Endothelial cell of umbilical vein (primary cell): Measurements from ENCODE around the gene PCDHB13. TPM values are rescaled to one million over a fixed set of nuclear protein-coding genes. Genes with fewer than 3 reads are reported as not detected.

Experiments used
- BruUV-seq: library from RNA; stranded (reverse); fragments of 400-500 nt; replicated peaks from 2 replicates; lab custom pipeline; 2021; lab: Mats Ljungman, UMichigan
- CTCF ChIA-PET: fragments of 300-600, 350-600 bp; sonication (Branson Sonifier 250); formaldehyde crosslinking; loops from one replicate; lab custom pipeline; 2021; ENCODE audit warnings: antibody characterized with exemption, inconsistent platforms; lab: Charles Lee
- POLR2A ChIA-PET: fragments of 300-600, 350-600 bp; sonication (Branson Sonifier 250); formaldehyde crosslinking; loops from one replicate; lab custom pipeline; 2021; ENCODE audit warnings: antibody characterized with exemption, inconsistent platforms; lab: Charles Lee
- DNase-seq: peaks from one replicate; pipeline ENCODE4 v3.0.0-alpha.2; 2011; ENCODE audit warnings: low read depth, low spot score
- FAIRE-seq: peaks from 2 replicates; lab custom pipeline; 2011; peaks lifted over from hg19 to GRCh38; lab: Jason Lieb, UNC
- H2AFZ ChIP-seq: 2 replicates; pipeline ENCODE4 v1.6.0; 2012; ENCODE audit warnings: low read depth, low read length, control low read depth, inconsistent platforms
- H3K27ac ChIP-seq: 2 replicates; pipeline ENCODE4 v1.5.1; 2011; ENCODE audit warnings: low read depth, mild to moderate bottlenecking, control low read depth, low read length, moderate library complexity; ENCODE audit not compliant: insufficient read depth
- H3K27me3 ChIP-seq, 2 experiments: 2 replicates each; pipeline versions ENCODE4 v1.6.0 to v1.6.1; 2011; ENCODE audit warnings: low read length in 2 of 2, mixed read lengths in 1 of 2; ENCODE audit not compliant: control insufficient read depth in 2 of 2, insufficient read depth in 2 of 2
- H3K36me3 ChIP-seq, 2 experiments: 2 replicates in 1 of 2; 3 replicates in 1 of 2; pipeline ENCODE4 v1.5.1; 2011; ENCODE audit warnings: low read length in 2 of 2, mild to moderate bottlenecking in 1 of 2, moderate library complexity in 1 of 2; ENCODE audit not compliant: control insufficient read depth in 2 of 2, insufficient read depth in 2 of 2; ENCODE audit errors: extremely low read depth in 1 of 2
- H3K4me1 ChIP-seq: 3 replicates; pipeline ENCODE4 v1.5.1; 2011; ENCODE audit warnings: mild to moderate bottlenecking, low read length; ENCODE audit not compliant: control insufficient read depth, insufficient read depth; ENCODE audit errors: extremely low read depth
- H3K4me2 ChIP-seq: 2 replicates; pipeline ENCODE4 v1.6.1; 2011; ENCODE audit warnings: low read length, control low read depth, mixed read lengths; ENCODE audit not compliant: insufficient read depth
- H3K4me3 ChIP-seq, 3 experiments: fragments of 200-600 bp in 1 of 3; sonication (generic), shearing (Covaris generic) in 1 of 3; replicated peaks in 1 of 3; 2 replicates each; pipeline ENCODE4 v1.5.1; 2011 to 2016; ENCODE audit warnings: control low read depth in 3 of 3, low read length in 3 of 3, mild to moderate bottlenecking in 2 of 3, inconsistent platforms in 1 of 3, low read depth in 1 of 3, moderate library complexity in 1 of 3; ENCODE audit not compliant: insufficient read depth in 1 of 3
- H3K79me2 ChIP-seq: 2 replicates; pipeline ENCODE4 v1.6.0; 2012; ENCODE audit warnings: low read length, inconsistent platforms; ENCODE audit not compliant: control insufficient read depth, insufficient read depth
- H3K9ac ChIP-seq: replicated peaks from 2 replicates; pipeline ENCODE3; 2011; ENCODE audit warnings: low read length, control low read depth; ENCODE audit not compliant: insufficient read depth; ENCODE audit errors: extremely low read depth
- H3K9me1 ChIP-seq: replicated peaks from 3 replicates; pipeline ENCODE4 v1.6.0; 2011; ENCODE audit warnings: mild to moderate bottlenecking, low read length; ENCODE audit not compliant: control insufficient read depth, insufficient read depth; ENCODE audit errors: extremely low read depth
- H3K9me3 ChIP-seq: replicated peaks from 2 replicates; pipeline ENCODE4 v1.5.1; 2012; ENCODE audit warnings: low read length, inconsistent platforms; ENCODE audit not compliant: control insufficient read depth, insufficient read depth
- H4K20me1 ChIP-seq: replicated peaks from 2 replicates; pipeline ENCODE3; 2011; ENCODE audit warnings: mild to moderate bottlenecking, low read length; ENCODE audit not compliant: control insufficient read depth, insufficient read depth; ENCODE audit errors: extremely low read depth
- EZH2 ChIP-seq: IDR thresholded peaks from 2 replicates; pipeline ENCODE4 v1.6.1; 2012; ENCODE audit warnings: borderline replicate concordance, low read depth, mild to moderate bottlenecking, moderate library complexity, low read length, inconsistent platforms; ENCODE audit not compliant: severe bottlenecking
- FOS ChIP-seq: IDR thresholded peaks from 2 replicates; pipeline ENCODE4 v1.6.1; 2011; ENCODE audit warnings: mild to moderate bottlenecking, low read length, moderate library complexity, borderline replicate concordance; ENCODE audit not compliant: insufficient read depth
- GATA2 ChIP-seq: IDR thresholded peaks from 2 replicates; pipeline ENCODE4 v1.7.0; 2011; ENCODE audit warnings: low read depth, mild to moderate bottlenecking, moderate library complexity, mixed read lengths, low read length; ENCODE audit not compliant: insufficient read length, insufficient read depth
- JUN ChIP-seq: IDR thresholded peaks from 2 replicates; pipeline ENCODE4 v1.6.1; 2011; ENCODE audit warnings: borderline replicate concordance, low read depth; ENCODE audit not compliant: insufficient read length, insufficient read depth
- MYC ChIP-seq: IDR thresholded peaks from one replicate; pipeline ENCODE4 v1.6.1; 2011; ENCODE audit warnings: mild to moderate bottlenecking, low read depth, low read length
- POLR2A ChIP-seq: IDR thresholded peaks from 2 replicates; pipeline ENCODE4 v1.6.1; 2012; ENCODE audit warnings: low read depth, mild to moderate bottlenecking, control low read depth, low read length
- POLR2AphosphoS5 ChIP-seq: IDR thresholded peaks from 2 replicates; pipeline ENCODE4 v1.6.1; 2012; ENCODE audit warnings: low read depth, mild to moderate bottlenecking, control low read depth, low read length, moderate library complexity; ENCODE audit not compliant: insufficient read depth
- dilution Hi-C: fragments of 300-500 bp; cut with MboI; formaldehyde crosslinking; loops from one replicate; pipeline ENCODE4 v1.15.0; 2019; ENCODE audit warnings: low sequenced_read_pairs; ENCODE audit not compliant: extremely low pct_ligation_motif_present
- intact Hi-C: fragments of 100-400 bp; cut with micrococcal nuclease; formaldehyde crosslinking; loops from one replicate; pipeline ENCODE4 v1.10.0; 2022
- polyA plus RNA-seq, 4 experiments: library from polyadenylated mRNA; depleted of rRNA in 3 of 4; stranded (reverse) in 3 of 4; unstranded in 1 of 4; fragments of >200 nt; gene quantifications; 2 replicates each; pipeline versions ENCODE4 v1.2.1 to v1.2.3, GENCODE V29; 2011 to 2012; ENCODE audit warnings: missing spikeins in 1 of 4
- total RNA-seq: library from RNA; stranded (reverse); gene quantifications from 2 replicates; pipeline ENCODE4 v1.2.3, GENCODE V29; 2021
- TF ChIP-seq, protein P1 (sequence below): IDR thresholded peaks from 2 replicates; pipeline ENCODE4 v1.6.1; 2011; ENCODE audit not compliant: insufficient read depth, insufficient read length
- TF ChIP-seq, protein P2 (sequence below), 2 donors: IDR thresholded peaks; 1 replicate in 1 of 2; 2 replicates in 1 of 2; pipeline ENCODE4 v1.5.1; 2011; ENCODE audit warnings: low read length in 2 of 2, mild to moderate bottlenecking in 2 of 2, moderate library complexity in 2 of 2, control low read depth in 1 of 2, inconsistent platforms in 1 of 2, low read depth in 1 of 2; ENCODE audit not compliant: insufficient read depth in 1 of 2; ENCODE audit errors: extremely low read depth in 1 of 2

Gene PCDHB13
- total and polyA plus RNA-seq, 2 donors (not counting 3 experiments of a cell fraction or from before 2014, with no cell fraction given) = 0.57 to 0.77 TPM

GRCh38 chr5:141250576-141250975 is 36.9 kb downstream of the PCDHB13 start:
- H3K4me3 ChIP-seq = no peak overlapping the region
- ChIA-PET CTCF (no interaction called here), POLR2A (no interaction called here)
- DNase-seq (no peak), FAIRE-seq (no peak)
- H3K4me2 ChIP-seq = no peak overlapping the region
- no peaks in the 10 kb centered on the region for H3K79me2 ChIP-seq
- H3K27me3 ChIP-seq = no peaks in the 10 kb centered on the region
- intact Hi-C loops = no loop called here
- dilution Hi-C loops = no loop called here
- TF ChIP-seq FOS (no peak), POLR2A (no peak), GATA2 (no peak), EZH2 (no peak), JUN (no peak), MYC (no peak), POLR2AphosphoS5 (no peak)
- TF ChIP-seq, protein P1, sequence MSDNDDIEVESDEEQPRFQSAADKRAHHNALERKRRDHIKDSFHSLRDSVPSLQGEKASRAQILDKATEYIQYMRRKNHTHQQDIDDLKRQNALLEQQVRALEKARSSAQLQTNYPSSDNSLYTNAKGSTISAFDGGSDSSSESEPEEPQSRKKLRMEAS = no peak
- TF ChIP-seq, protein P2, sequence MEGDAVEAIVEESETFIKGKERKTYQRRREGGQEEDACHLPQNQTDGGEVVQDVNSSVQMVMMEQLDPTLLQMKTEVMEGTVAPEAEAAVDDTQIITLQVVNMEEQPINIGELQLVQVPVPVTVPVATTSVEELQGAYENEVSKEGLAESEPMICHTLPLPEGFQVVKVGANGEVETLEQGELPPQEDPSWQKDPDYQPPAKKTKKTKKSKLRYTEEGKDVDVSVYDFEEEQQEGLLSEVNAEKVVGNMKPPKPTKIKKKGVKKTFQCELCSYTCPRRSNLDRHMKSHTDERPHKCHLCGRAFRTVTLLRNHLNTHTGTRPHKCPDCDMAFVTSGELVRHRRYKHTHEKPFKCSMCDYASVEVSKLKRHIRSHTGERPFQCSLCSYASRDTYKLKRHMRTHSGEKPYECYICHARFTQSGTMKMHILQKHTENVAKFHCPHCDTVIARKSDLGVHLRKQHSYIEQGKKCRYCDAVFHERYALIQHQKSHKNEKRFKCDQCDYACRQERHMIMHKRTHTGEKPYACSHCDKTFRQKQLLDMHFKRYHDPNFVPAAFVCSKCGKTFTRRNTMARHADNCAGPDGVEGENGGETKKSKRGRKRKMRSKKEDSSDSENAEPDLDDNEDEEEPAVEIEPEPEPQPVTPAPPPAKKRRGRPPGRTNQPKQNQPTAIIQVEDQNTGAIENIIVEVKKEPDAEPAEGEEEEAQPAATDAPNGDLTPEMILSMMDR (IDR thresholded peaks at IDR 0.05; ENCODE audit: extremely low read depth in 1 of 2, insufficient read depth in 1 of 2, low read depth in 1 of 2, low read length in 2 of 2) = no peak
- no peaks in the 10 kb centered on the region for H4K20me1 ChIP-seq
- H3K27ac ChIP-seq = no peak overlapping the region
- BruUV-seq = no TSS peak
- H3K4me1 ChIP-seq = no peaks in the 10 kb centered on the region
- H2AFZ ChIP-seq = no peak overlapping the region
- H3K36me3 ChIP-seq = no peaks in the 10 kb centered on the region
- H3K9me3 ChIP-seq = no peaks in the 10 kb centered on the region
- no peak overlapping the region for H3K9ac ChIP-seq
- no peaks in the 10 kb centered on the region for H3K9me1 ChIP-seq
